Measurements from ENCODE around the gene CCNK. TPM values are rescaled to one million over a fixed set of nuclear protein-coding genes. Genes with fewer than 3 reads are reported as not detected.

CCNK gene
- total RNA-seq, 1 donor from 2014 or later = 66.2 TPM

DNA sequence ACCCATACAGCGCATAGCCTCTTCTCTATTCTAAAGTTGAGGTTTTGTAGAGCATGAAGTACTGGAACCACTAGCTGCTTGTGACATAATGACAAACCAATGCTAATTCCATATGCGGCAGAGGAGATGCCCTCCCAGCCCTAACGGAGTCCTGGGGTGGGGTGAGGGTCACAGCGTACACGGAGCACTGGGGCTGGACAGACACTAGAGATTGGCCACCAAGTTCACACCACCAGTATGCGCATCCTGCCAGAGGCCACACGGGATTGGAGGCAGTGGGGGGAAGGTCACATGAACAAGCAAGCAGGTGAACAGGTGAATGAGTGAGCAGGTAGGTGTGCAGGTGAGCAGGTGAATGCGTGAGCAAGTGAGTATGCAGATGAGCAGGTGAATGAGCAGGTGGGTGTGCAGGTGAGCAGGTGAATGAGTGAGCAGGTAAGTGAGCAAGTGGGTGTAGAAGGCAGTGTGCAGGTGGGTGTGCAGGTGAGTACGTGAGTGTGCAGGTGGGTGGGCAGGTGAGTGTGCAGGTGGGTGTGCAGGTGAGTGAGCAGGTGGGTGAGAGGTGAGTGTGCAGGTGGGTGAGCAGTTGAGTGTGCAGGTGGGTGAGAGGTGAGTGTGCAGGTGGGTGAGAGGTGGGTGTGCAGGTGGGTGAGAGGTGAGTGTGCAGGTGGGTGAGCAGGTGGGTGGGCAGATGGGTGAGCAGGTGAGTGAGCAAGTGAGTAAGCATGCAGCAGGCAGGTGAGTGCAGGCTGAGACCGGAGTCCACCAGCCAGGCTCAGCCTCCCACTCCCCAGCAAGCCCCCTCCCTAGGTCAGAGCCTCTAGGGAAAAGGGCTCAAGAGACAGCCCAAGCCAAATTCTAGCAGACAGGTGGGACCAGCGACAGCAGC lies 70.1 kb downstream of the CCNK start:
- Mint-ChIP-seq H3K36me3 (no peaks in the 10 kb centered on the region), H3K9me3 (no peaks in the 10 kb centered on the region), H3K27me3 (no peaks in the 10 kb centered on the region), H3K4me1 (ENCODE audit: unreplicated experiment) (peaks cover 50% of the 10 kb centered on the region), H3K27ac (peak overlapping the region; percentile 82), H3K4me3 (peak overlapping the region; percentile 15)
- no peak for TF ChIP-seq CTCF (conservative IDR thresholded peaks at IDR 0.05)
- no peak for DNase-seq (ENCODE audit: extremely low spot score, unreplicated experiment)

DNA sequence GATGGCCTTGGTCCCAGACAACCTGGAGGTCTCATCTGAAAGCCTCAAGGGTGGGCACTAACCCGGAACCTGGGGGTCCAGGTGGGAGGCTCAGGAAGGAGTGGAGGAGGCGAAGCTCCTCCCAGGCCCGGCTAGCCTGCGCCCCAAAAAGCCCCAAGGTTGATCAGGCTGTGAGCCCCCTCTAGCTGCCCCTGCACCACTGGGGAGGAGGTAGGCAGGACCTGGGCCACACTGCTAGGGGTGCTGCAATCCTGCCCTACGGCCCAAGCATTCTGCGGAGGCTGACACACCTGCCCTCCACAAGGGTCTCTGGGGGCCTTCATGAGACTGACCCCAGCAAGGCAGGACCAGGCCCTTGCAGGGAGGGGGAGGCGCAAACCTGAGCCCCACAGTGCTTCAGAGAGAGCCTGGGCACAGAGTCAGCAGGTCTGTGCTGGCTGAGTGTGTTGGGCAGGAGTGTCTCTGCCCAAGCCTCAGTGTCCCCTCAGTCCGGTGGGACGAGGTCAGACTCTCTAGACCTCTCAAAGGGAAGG lies 70.9 kb downstream of the CCNK start:
- no peak overlapping the region for H3K4me3 Mint-ChIP-seq
- no peaks in the 10 kb centered on the region for H3K36me3 Mint-ChIP-seq
- H3K9me3 Mint-ChIP-seq = no peaks in the 10 kb centered on the region
- no peaks in the 10 kb centered on the region for H3K27me3 Mint-ChIP-seq
- no peak for TF ChIP-seq CTCF (conservative IDR thresholded peaks at IDR 0.05)
- DNase-seq (ENCODE audit: extremely low spot score, unreplicated experiment) = no peak
- no peak overlapping the region for H3K27ac Mint-ChIP-seq
- H3K4me1 Mint-ChIP-seq (ENCODE audit: unreplicated experiment) = peaks cover 46% of the 10 kb centered on the region

- Mint-ChIP-seq H3K27me3 (no peaks in the 10 kb centered on the region), H3K27ac (peak overlapping the region; percentile 51), H3K4me3 (no peak overlapping the region), H3K36me3 (no peaks in the 10 kb centered on the region), H3K4me1 (ENCODE audit: unreplicated experiment) (peaks cover 46% of the 10 kb centered on the region), H3K9me3 (no peaks in the 10 kb centered on the region)
- DNase-seq (ENCODE audit: extremely low spot score, unreplicated experiment) = no peak
- TF ChIP-seq CTCF (conservative IDR thresholded peaks at IDR 0.05) = no peak
Measured at GRCh38 chr14:99552572-99553216, 71.5 kb downstream of the CCNK start.

- Mint-ChIP-seq H3K4me3 (no peak overlapping the region), H3K27me3 (no peaks in the 10 kb centered on the region), H3K9me3 (no peaks in the 10 kb centered on the region), H3K4me1 (ENCODE audit: unreplicated experiment) (peaks cover 38% of the 10 kb centered on the region), H3K36me3 (peaks cover 5% of the 10 kb centered on the region), H3K27ac (peak overlapping the region; percentile 69)
- no peak for TF ChIP-seq CTCF (conservative IDR thresholded peaks at IDR 0.05)
- no peak for DNase-seq (ENCODE audit: extremely low spot score, unreplicated experiment)
Measured at GRCh38 chr14:99554184-99554583, 73.0 kb downstream of the CCNK start.

DNA sequence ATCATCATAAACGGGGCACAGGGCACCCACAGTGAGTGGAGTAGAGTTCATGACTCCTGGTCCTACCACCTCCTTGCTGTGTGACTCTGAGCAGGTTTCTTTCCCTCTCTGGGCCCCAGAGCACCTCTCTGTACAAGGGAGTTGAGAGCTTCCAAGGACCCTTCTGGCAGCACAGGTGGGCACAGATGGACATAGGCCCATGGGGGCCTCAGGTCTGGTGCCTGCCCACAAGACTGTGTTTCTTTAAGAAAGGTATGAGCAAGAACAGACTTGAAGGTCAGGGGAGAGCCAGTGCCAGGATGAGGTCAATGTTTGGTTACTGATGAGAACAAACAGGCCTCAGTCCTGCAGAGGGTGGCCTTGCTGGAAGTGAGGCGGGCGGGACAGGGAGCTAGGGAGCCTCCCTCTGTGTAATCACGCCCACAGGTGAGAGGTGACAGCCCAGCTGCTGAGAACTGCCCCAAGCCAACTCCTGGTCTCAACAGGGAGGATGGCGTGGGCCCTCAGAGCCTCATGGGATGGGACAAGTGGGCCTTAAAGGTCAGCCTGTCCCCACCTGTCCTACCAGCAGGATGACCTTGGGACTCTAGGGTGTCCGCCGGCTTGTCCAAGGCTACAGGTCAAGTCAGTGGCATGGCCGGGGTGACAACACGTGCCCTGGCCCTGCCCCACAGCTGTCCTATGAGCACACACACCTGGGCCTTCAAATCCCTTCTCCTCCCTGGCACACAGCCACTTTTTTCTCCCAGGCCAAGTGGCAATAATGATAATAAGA lies 73.7 kb downstream of the CCNK start:
- TF ChIP-seq CTCF (conservative IDR thresholded peaks at IDR 0.05) = no peak
- H3K9me3 Mint-ChIP-seq = no peaks in the 10 kb centered on the region
- H3K27me3 Mint-ChIP-seq = no peaks in the 10 kb centered on the region
- no peak for DNase-seq (ENCODE audit: extremely low spot score, unreplicated experiment)
- peak overlapping the region; percentile 64 for H3K27ac Mint-ChIP-seq
- H3K4me1 Mint-ChIP-seq (ENCODE audit: unreplicated experiment) = peaks cover 37% of the 10 kb centered on the region
- H3K4me3 Mint-ChIP-seq = no peak overlapping the region
- peaks cover 5% of the 10 kb centered on the region for H3K36me3 Mint-ChIP-seq

Measured in type B pancreatic cell (in vitro differentiated cells).